NCI-H146 (cell line): ENCODE data around the gene ABCB6.

Source experiments
- DNase-seq: peaks from one replicate; lab custom pipeline; 2025; lab: John Stamatoyannopoulos, UW

ABCB6 gene

DNA sequence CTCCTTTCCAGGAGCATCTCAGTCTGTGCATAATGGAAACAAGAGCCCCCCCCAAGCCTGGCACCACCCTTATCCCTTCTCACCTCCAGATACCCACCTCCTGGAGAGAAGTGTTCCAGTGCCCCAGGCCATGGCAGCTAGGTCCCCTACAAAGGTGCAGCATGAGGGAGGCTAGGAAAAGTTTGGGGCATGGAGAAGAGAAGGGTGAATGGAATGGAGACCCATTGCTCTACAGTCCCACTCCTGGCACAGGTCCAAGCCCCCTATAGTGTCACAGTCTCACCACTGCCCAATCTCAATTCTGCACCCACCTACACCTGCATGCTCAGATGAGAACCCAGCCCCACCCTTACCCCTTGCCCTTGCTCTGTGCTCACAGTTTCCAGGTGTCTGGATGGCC is 49.8 kb downstream of the ABCB6 start:
- DNase-seq = no peak

DNA sequence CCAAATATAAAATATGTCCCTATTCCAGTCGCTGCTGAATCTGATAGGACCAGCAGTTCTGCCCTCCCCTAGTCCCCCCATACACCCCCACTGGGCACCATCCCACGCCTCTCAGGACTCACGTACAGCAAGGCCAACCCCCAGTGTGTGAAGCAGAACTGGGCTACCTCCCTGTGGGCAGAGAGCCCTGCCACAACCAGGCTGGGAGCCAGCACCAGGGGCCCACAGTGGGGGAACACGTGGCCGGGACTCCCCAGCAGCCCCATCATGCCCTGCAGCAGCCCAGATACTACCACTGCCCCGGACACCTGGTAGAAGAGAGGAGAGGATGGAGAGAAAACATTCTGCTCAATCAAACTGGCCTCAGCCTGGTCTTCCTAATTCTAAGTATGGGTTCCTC is 50.2 kb downstream of the ABCB6 start:
- no peak for DNase-seq

DNA sequence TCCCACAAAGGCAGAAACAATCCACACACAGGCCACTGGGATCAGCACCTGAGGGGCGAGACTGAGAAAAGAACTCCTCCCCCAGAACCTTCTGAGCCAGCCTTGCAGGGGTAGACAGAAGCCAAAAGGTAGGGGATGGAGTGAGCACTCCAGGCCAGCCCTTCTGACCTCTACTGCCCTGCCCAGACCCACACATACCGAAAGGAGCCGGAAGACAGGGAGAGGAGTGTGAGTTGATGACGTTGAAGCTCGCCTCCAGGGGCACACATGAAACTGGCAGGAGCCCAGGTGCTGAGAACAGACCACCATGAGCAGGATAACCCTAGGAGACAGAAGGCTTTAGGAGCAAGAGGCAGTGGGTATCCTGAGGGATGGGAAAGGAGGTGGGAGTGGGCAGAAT is 50.8 kb downstream of the ABCB6 start:
- no peak for DNase-seq

DNA sequence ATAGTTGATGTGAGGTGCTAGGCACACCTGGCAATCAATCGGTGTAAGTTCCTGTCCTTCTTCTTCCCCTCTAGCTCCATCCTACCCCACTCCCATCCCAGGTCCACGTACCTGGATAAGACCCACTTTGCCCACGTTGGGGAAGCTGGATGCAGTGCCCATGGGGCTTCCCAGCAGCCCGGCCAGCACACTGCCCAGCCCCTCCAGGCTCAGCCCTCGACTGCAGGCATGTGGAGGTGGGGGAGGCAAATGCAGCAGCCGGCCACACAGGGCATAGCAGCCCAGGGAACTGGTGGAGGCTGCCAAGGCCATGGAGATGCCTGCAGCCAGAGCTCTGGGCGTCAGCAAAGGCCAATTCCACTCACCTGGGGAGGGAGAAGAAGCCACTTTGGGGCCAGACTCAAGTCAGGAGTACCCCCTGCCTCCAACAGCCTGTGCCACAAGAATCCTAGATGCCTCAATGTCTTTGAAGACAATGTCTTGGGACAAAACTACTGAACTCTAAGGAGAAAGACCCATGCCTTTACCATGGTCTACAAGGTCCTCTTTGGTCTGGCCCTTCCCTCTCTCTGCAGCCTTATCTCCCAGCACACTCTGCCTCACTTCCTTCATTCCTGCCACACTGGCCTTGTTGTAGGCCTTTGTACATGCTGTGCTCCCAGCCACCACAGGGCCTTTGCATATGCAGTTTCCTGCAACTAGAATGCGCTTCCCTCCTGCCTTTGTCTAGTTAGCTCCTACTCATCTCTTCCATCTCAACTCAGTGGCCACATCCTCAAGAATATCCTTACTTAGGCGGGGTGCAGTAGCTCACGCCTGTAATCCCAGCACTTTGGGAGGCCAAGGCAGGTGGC is 53.5 kb downstream of the ABCB6 start:
- no peak for DNase-seq

DNA sequence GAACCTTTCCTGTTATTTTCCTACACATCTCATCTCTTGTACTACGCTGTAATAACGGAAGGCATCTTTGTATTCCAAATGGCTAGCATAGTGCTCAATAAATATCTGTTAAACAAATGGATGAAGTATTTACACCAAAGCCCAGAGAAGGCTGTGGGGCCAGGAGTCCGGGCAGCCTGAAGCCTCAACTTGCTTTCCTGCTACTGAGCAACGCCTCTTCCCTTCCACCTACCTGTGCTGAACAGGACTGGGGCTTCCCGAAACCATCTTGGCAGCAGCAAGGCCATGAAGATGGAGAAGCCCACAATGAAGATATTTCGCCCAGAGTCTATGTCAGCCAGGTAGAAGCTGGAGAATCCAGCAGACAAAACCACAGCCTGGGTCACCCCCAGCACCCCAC is 55.6 kb downstream of the ABCB6 start:
- DNase-seq = no peak

DNA sequence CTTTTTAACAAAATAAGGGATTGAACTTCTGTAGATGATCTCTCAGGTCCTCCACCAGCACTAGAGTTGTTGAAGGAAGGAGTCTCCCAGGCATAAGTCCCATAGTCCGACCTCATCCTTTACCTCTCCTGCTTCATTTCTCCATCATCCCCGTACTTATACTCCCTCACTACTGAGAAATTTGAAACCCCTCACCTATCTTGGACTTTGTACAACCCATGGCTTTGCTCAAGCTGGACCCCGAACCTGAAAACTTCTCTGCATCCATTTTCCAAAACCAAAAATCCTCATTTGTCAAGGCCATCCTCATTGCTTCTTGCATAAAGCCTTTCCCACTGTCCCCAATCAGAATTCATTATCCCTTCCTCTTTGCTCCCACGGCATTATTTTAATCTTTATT is 57.7 kb downstream of the ABCB6 start:
- no peak for DNase-seq

DNA sequence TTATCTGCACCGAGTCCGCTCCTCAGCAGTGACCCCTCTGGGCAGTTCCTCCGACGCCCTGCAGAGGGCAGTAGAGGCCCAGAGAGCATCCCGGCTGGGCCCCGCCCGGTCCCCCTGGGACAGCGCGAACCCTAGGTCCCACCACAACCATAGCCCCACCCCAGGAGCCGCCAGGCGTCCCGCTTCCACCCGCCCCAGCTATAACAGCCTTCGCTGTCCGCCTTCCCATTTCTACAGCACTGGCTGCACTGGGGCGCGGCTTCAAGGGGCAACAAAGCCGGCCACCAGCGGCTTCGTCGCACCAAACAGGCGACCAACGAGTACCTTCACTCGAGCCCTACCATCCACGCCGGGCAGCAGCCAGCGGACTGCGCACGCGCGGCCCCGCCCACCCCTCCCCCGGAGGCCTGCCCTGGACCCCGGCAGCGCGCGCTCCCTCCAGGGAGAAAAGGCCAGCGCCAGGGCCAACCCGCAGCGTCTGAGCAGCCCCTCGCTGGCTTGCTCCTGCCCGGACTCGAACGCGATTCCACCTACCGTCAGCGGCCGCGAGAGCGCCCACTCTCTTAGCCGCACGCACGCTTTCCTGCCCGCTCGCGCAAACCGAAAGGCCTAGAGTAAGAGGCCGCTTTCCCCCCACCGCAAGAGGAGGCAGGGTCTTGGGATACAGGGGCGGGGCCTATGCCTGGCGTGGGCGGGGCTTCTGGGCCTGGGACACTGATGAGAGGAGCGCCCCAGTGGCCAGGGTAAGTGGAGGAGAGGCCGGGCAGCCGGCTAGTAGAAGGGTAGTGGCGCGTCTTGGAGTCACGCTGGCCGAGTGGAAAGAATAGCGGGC is 58.4 kb downstream of the ABCB6 start, which contains the start of gene NHEJ1:
TSS of gene NHEJ1 (minus strand) at position 630 of the 832 bp plus-strand sequence. CDS start 2,453 bp downstream, outside the sequence.
- DNase-seq = peak; percentile 86
